Activated naive CD4-positive, alpha-beta T cell treated with anti-CD3 and anti-CD28 coated beads, Interleukin-2, amount 50 U/mL, for 24 hours (primary cell): Measurements from ENCODE around the gene CYBRD1.
A peak's percentile ranks its signal among the peaks of the same experiment; 100 is the strongest.

ENCODE experiments used
- H3K27ac Mint-ChIP-seq: one replicate; pipeline ENCODE4 v1.8.0; 2021; ENCODE audit warnings: mild to moderate bottlenecking, mixed read lengths
- H3K27me3 Mint-ChIP-seq: one replicate; pipeline ENCODE4 v1.8.0; 2021; ENCODE audit warnings: mixed read lengths
- H3K36me3 Mint-ChIP-seq: one replicate; pipeline ENCODE4 v1.8.0; 2021; ENCODE audit warnings: mixed read lengths
- H3K4me1 Mint-ChIP-seq: one replicate; pipeline ENCODE4 v1.8.0; 2021; ENCODE audit warnings: mixed read lengths
- H3K4me3 Mint-ChIP-seq: one replicate; pipeline ENCODE4 v1.8.0; 2021; ENCODE audit warnings: mild to moderate bottlenecking, mixed read lengths
- H3K9me3 Mint-ChIP-seq: one replicate; pipeline ENCODE4 v1.8.0; 2021; ENCODE audit warnings: mixed read lengths

The CYBRD1 gene

GRCh38 chr2:171564463-171564862 lies 42.2 kb downstream of the CYBRD1 start:
- H3K27me3 Mint-ChIP-seq = no peaks in the 10 kb centered on the region
- no peak overlapping the region for H3K27ac Mint-ChIP-seq
- H3K4me1 Mint-ChIP-seq = no peaks in the 10 kb centered on the region
- H3K36me3 Mint-ChIP-seq = no peaks in the 10 kb centered on the region
- H3K4me3 Mint-ChIP-seq = no peak overlapping the region
- H3K9me3 Mint-ChIP-seq = no peaks in the 10 kb centered on the region

GRCh38 chr2:171566057-171566456 lies 43.8 kb downstream of the CYBRD1 start:
- H3K27ac Mint-ChIP-seq = no peak overlapping the region
- H3K4me1 Mint-ChIP-seq = no peaks in the 10 kb centered on the region
- no peaks in the 10 kb centered on the region for H3K27me3 Mint-ChIP-seq
- no peak overlapping the region for H3K4me3 Mint-ChIP-seq
- no peaks in the 10 kb centered on the region for H3K9me3 Mint-ChIP-seq
- no peaks in the 10 kb centered on the region for H3K36me3 Mint-ChIP-seq

GRCh38 chr2:171566753-171567152 lies 44.5 kb downstream of the CYBRD1 start:
- Mint-ChIP-seq H3K4me3 (no peak overlapping the region), H3K36me3 (no peaks in the 10 kb centered on the region), H3K27me3 (no peaks in the 10 kb centered on the region)

GRCh38 chr2:171568089-171568488 lies 45.8 kb downstream of the CYBRD1 start:
- Mint-ChIP-seq H3K36me3 (no peaks in the 10 kb centered on the region), H3K27me3 (no peaks in the 10 kb centered on the region), H3K27ac (no peak overlapping the region)

More at GRCh38 chr2:171566753-171567152, 44.5 kb downstream of the CYBRD1 start:
- H3K9me3 Mint-ChIP-seq = no peaks in the 10 kb centered on the region
- H3K27ac Mint-ChIP-seq = no peak overlapping the region
- H3K4me1 Mint-ChIP-seq = no peaks in the 10 kb centered on the region

GRCh38 chr2:171571721-171572120 lies 49.4 kb downstream of the CYBRD1 start:
- no peak overlapping the region for H3K4me3 Mint-ChIP-seq
- H3K4me1 Mint-ChIP-seq = peaks cover 6% of the 10 kb centered on the region
- no peaks in the 10 kb centered on the region for H3K27me3 Mint-ChIP-seq
- H3K36me3 Mint-ChIP-seq = no peaks in the 10 kb centered on the region
- H3K9me3 Mint-ChIP-seq = no peaks in the 10 kb centered on the region
- no peak overlapping the region for H3K27ac Mint-ChIP-seq

More at GRCh38 chr2:171568089-171568488, 45.8 kb downstream of the CYBRD1 start:
- H3K9me3 Mint-ChIP-seq = no peaks in the 10 kb centered on the region
- H3K4me3 Mint-ChIP-seq = no peak overlapping the region
- no peaks in the 10 kb centered on the region for H3K4me1 Mint-ChIP-seq

GRCh38 chr2:171574149-171574795 lies 52.0 kb downstream of the CYBRD1 start:
- Mint-ChIP-seq H3K9me3 (no peaks in the 10 kb centered on the region), H3K4me3 (no peak overlapping the region), H3K4me1 (peaks cover 6% of the 10 kb centered on the region), H3K27me3 (no peaks in the 10 kb centered on the region), H3K27ac (peak overlapping the region; percentile 41), H3K36me3 (no peaks in the 10 kb centered on the region)

GRCh38 chr2:171575606-171576005 lies 53.3 kb downstream of the CYBRD1 start:
- Mint-ChIP-seq H3K36me3 (no peaks in the 10 kb centered on the region), H3K9me3 (no peaks in the 10 kb centered on the region), H3K27me3 (no peaks in the 10 kb centered on the region), H3K27ac (no peak overlapping the region), H3K4me1 (peaks cover 6% of the 10 kb centered on the region), H3K4me3 (no peak overlapping the region)

GRCh38 chr2:171578127-171578803 lies 56.0 kb downstream of the CYBRD1 start:
- Mint-ChIP-seq H3K27me3 (peaks cover 5% of the 10 kb centered on the region), H3K4me1 (peaks cover 6% of the 10 kb centered on the region), H3K27ac (no peak overlapping the region), H3K4me3 (no peak overlapping the region), H3K36me3 (no peaks in the 10 kb centered on the region), H3K9me3 (no peaks in the 10 kb centered on the region)

- H3K9me3 Mint-ChIP-seq = no peaks in the 10 kb centered on the region
- H3K36me3 Mint-ChIP-seq = no peaks in the 10 kb centered on the region
- peaks cover under 1% of the 10 kb centered on the region for H3K4me1 Mint-ChIP-seq
- no peak overlapping the region for H3K4me3 Mint-ChIP-seq
- H3K27me3 Mint-ChIP-seq = peaks cover 5% of the 10 kb centered on the region
- H3K27ac Mint-ChIP-seq = no peak overlapping the region
Observed at GRCh38 chr2:171579481-171579880, 57.2 kb downstream of the CYBRD1 start.

- H3K36me3 Mint-ChIP-seq = no peaks in the 10 kb centered on the region
- H3K4me1 Mint-ChIP-seq = no peaks in the 10 kb centered on the region
- peak overlapping the region; percentile 2 for H3K27ac Mint-ChIP-seq
- H3K27me3 Mint-ChIP-seq = peaks cover 6% of the 10 kb centered on the region
- no peaks in the 10 kb centered on the region for H3K9me3 Mint-ChIP-seq
- H3K4me3 Mint-ChIP-seq = no peak overlapping the region
Observed at GRCh38 chr2:171583566-171583965, 61.3 kb downstream of the CYBRD1 start.

- no peaks in the 10 kb centered on the region for H3K4me1 Mint-ChIP-seq
- no peaks in the 10 kb centered on the region for H3K9me3 Mint-ChIP-seq
- peaks cover 6% of the 10 kb centered on the region for H3K27me3 Mint-ChIP-seq
- H3K27ac Mint-ChIP-seq = no peak overlapping the region
- H3K36me3 Mint-ChIP-seq = no peaks in the 10 kb centered on the region
- no peak overlapping the region for H3K4me3 Mint-ChIP-seq
Observed at GRCh38 chr2:171584001-171584400, 61.7 kb downstream of the CYBRD1 start.

GRCh38 chr2:171587132-171587531 lies 64.9 kb downstream of the CYBRD1 start:
- no peaks in the 10 kb centered on the region for H3K9me3 Mint-ChIP-seq
- H3K27ac Mint-ChIP-seq = no peak overlapping the region
- peaks cover 9% of the 10 kb centered on the region for H3K27me3 Mint-ChIP-seq
- H3K36me3 Mint-ChIP-seq = no peaks in the 10 kb centered on the region
- no peak overlapping the region for H3K4me3 Mint-ChIP-seq
- no peaks in the 10 kb centered on the region for H3K4me1 Mint-ChIP-seq

GRCh38 chr2:171587567-171587966 lies 65.3 kb downstream of the CYBRD1 start:
- H3K27me3 Mint-ChIP-seq = peaks cover 9% of the 10 kb centered on the region
- no peak overlapping the region for H3K27ac Mint-ChIP-seq
- H3K9me3 Mint-ChIP-seq = no peaks in the 10 kb centered on the region

GRCh38 chr2:171590116-171590515 lies 67.8 kb downstream of the CYBRD1 start:
- no peak overlapping the region for H3K4me3 Mint-ChIP-seq
- peaks cover 7% of the 10 kb centered on the region for H3K27me3 Mint-ChIP-seq
- no peaks in the 10 kb centered on the region for H3K9me3 Mint-ChIP-seq
- H3K4me1 Mint-ChIP-seq = no peaks in the 10 kb centered on the region
- H3K27ac Mint-ChIP-seq = no peak overlapping the region
- no peaks in the 10 kb centered on the region for H3K36me3 Mint-ChIP-seq

More at GRCh38 chr2:171587567-171587966, 65.3 kb downstream of the CYBRD1 start:
- Mint-ChIP-seq H3K36me3 (no peaks in the 10 kb centered on the region), H3K4me3 (no peak overlapping the region), H3K4me1 (no peaks in the 10 kb centered on the region)

- Mint-ChIP-seq H3K27ac (no peak overlapping the region), H3K27me3 (peaks cover 7% of the 10 kb centered on the region), H3K4me3 (no peak overlapping the region), H3K4me1 (no peaks in the 10 kb centered on the region), H3K36me3 (no peaks in the 10 kb centered on the region), H3K9me3 (no peaks in the 10 kb centered on the region)
Observed at GRCh38 chr2:171592036-171592555, 69.8 kb downstream of the CYBRD1 start.

- no peaks in the 10 kb centered on the region for H3K36me3 Mint-ChIP-seq
- peaks cover 5% of the 10 kb centered on the region for H3K27me3 Mint-ChIP-seq
- H3K4me3 Mint-ChIP-seq = no peak overlapping the region
- H3K4me1 Mint-ChIP-seq = peaks cover 8% of the 10 kb centered on the region
- no peak overlapping the region for H3K27ac Mint-ChIP-seq
- no peaks in the 10 kb centered on the region for H3K9me3 Mint-ChIP-seq
Observed at GRCh38 chr2:171595456-171595855, 73.2 kb downstream of the CYBRD1 start.
